GM21390 (cell line): ENCODE data around the gene SPRY4.
A peak's percentile ranks its signal among the peaks of the same experiment; 100 is the strongest.
"Not testable (repeated sequence)": the region's sequence is repeated elsewhere in the genome, so short reads cannot be mapped to it uniquely, and the experiment has no call there.

Experiments used
- ATAC-seq: cut with Tn5 transposase; IDR thresholded peaks from one replicate; pipeline ENCODE4 v1.9.1; 2021; ENCODE audit not compliant: unreplicated experiment

SPRY4 gene

GRCh38 chr5:142295960-142296860, 28.6 kb downstream of the SPRY4 start:
- no peak for ATAC-seq

DNA sequence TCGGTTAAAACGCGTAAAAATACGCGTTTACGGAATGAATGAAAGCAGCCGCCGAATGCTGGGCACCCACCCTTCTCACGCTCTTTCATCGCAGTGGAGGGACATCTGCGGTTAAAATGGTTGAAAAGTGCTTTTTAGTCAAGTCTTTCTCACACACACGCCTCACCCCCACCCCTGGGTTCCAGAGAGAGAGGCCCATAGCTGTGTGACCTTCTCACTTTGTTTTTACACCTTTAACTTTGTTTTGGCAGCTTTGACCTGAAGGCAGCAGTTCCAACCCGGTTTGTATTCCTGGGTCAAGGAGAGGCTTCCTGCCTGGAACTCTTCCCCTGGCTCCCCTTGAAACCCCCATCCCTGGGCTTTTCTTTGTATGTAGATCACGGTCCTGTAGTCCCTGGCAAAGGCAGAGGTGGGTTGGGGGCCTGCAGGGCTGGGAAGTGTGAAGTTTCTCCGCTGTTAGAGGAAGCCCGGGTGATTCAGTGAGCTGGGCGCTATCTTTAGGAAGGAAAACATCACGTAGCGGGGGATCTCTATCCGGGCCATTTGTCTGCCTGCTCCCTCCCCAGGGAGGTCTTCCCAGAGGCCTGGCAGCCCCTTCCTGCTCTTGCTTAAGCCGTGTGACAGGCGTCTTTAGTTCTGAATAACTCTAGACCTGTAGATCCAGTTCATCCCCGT, 29.6 kb downstream of the SPRY4 start:
- no peak for ATAC-seq

DNA sequence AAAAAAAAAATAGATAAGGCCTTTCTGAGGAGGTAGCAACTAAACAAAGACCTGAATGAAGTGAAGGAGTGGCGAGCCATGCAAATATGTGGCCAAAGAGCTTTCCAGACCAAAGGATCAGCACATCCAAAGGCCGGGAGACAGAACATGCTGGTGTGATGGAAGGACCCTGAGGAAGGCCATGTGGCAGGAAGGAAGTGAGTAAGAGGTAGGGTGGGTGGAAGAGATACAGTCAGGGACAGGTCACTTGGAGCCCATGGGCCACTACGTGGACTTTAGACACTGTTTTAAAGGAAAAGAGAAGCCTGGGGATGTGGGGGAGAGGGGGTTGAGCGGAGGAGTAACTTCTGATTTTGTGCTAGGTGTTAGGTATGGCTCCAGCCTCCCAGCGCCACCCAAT, 31.3 kb downstream of the SPRY4 start:
- no peak for ATAC-seq

GRCh38 chr5:142292808-142293207, 32.0 kb downstream of the SPRY4 start:
- no peak for ATAC-seq

DNA sequence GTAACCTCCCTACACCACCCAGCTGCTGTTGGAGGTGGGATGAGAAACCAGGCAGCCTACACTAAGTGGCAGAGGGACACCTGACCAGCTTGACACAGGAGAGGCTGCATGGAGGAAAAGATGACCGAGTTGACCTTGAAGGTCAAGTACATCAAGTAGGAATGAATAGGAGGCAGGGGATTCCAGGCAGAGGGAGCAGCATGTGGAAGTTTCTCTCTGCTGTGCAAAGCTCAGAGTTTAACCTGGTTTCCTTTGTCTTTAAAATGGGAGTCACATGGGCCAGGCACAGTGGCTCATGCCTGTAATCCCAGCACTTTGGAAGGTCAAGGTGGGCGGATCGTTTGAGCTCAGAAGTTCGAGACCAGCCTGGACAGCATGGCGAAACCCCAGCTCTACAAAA, 32.6 kb downstream of the SPRY4 start:
- no peak for ATAC-seq

DNA sequence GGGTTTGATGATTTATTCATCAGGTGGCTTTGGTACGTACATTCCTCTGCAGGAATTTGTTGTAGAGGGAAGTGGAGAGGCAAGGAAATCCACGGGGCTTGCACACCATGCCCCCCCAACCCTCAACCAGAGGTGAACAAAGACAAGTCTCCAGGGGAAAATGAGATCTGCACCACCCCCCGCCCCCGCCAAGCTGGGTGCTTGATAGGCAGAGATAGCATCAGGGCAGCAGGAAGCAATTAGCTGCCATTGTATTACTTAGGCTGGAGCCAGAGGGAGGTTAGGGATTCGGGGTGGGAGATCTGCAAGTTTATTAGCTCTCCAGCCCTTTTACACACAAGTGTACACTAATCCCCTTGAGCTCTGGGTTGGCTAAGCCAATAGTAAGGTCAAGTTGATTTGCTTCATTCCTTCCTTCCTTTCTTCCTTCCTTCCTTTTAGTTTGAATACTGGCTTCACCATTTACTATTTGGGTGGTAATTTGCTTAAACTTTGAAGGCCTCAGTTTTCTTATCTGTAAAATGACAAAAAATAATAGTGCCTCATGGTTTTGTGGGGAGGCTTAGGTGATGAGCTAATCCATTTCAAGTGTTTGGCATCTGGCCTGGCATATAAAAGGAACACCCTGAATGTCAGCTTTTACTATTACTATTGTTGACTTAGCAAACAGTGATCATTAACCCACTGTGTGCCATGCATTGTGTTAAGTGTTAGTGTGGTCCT, 34.1 kb downstream of the SPRY4 start:
- no peak for ATAC-seq

DNA sequence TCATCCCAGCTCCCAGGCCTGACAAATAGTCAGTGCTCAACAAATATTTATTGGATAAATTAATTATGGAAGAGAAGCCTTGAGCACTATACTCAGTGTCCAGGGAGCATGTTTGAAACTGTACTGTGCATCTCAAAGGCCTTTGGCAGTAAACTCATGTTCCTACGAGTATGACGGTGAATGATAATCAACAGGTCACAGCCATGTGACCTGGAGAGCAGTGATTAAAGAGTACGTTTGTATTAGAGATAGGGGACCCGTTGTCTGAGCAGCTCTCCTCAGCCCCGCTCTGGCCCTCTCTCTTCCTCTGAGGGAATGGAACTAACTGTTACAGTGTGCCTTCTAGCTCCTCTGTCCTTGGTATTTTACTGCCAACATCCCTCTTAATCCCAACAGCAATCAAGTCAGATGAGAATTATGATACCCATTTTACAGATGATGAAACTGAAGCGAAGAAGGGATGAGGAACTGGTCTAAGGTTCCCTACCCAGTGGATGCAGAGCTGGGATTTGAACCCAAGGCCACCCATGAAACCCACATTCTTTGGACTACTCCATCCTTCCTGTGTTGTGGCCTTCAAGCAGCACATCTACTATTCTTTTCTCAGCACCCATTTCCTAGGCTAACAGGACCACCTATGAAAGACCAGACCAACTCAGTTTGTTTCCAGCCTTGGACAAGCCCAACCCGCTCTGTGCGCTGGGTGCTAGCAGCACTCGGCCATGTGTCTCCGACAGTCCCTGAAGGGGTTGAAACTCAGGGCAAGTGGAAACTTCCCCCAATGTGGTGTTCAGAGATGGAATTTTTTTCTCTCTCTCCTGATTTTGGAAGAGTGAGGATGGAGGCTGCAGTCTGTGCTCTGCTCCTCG, 34.9 kb downstream of the SPRY4 start:
- ATAC-seq = no peak

- peak; percentile 58 for ATAC-seq
Measured at GRCh38 chr5:142287973-142288313, 36.9 kb downstream of the SPRY4 start.

DNA sequence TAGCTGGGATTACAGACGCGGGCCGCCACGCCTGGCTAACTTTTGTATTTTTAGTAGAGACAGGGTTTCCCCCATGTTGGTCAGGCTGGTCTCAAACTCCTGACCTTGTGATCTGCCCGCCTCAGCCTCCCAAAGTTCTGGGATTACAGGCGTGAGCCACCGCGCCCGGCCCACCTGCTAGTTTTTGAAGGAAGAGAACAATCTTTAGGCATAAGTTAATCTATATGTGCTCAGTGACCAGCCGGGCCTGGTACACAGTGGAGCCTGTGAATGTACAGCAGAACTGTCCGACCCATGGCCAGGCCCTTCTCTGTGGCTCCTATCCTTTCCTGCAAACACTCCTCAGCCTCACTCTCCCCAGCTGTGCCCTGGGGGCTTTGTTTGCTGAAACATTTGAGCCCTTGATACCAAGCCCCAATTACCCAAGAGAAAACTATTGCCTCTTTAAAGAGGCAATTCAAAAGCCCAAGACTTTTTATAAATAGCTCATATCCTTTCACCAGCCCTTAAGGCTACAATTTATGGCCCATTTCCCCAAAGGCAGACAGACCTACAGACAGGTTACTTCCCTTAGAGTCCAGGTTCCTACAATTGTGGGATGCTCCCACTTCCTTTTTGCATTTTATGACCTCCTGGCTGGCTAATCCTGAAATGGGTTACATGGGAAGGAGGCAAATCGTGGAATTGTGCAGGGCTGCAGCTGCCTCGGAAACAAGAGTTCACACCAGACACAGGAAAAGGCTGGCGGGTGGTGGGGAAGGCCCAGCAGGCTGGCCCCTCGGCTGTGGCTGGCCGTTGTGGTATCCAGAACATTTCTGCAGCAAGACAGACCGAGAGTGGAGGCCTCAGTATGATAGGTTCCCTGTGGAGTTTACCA, 37.5 kb downstream of the SPRY4 start:
- ATAC-seq = peak; percentile 69

GRCh38 chr5:142286111-142286510, 38.7 kb downstream of the SPRY4 start:
- no peak for ATAC-seq

- no peak for ATAC-seq
Measured at GRCh38 chr5:142283304-142283703, 41.5 kb downstream of the SPRY4 start.

DNA sequence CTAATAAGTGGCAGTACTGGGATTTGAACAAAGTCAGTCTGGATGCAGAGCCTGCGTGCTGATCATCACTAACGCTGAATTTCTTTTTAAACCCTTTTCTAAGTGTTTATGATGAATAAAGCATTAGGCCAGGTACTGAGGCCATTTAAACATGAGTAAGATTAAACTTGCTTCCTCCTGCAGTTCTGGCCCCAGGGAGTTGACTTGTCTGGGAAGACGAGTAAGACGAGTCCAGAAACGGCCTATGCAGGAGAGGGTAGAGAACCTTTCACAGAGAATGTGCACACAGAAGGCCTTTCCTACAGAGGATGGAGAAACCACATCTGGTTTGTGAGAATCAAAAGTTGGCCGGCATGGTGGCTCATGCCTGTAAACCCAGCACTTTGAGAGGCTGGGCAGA, 42.9 kb downstream of the SPRY4 start:
- ATAC-seq = no peak

DNA sequence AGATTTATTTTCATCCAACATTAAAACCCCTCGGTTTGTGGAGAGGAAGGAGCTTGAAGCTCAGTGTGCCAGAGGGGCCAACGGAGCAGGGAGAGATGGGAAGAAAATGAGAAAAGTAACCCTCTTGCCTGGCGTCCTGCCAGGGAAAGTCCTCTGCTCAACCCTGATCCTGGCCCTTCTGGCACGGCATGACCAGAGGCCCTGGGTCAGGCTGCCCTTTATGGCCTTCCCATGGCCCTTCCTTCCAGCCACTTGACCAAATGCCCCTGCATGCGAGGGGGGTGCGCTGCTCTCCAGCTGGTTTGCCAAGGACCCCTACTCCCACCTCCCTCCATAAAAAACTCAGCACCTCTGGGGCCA, 43.8 kb downstream of the SPRY4 start:
- no peak for ATAC-seq

DNA sequence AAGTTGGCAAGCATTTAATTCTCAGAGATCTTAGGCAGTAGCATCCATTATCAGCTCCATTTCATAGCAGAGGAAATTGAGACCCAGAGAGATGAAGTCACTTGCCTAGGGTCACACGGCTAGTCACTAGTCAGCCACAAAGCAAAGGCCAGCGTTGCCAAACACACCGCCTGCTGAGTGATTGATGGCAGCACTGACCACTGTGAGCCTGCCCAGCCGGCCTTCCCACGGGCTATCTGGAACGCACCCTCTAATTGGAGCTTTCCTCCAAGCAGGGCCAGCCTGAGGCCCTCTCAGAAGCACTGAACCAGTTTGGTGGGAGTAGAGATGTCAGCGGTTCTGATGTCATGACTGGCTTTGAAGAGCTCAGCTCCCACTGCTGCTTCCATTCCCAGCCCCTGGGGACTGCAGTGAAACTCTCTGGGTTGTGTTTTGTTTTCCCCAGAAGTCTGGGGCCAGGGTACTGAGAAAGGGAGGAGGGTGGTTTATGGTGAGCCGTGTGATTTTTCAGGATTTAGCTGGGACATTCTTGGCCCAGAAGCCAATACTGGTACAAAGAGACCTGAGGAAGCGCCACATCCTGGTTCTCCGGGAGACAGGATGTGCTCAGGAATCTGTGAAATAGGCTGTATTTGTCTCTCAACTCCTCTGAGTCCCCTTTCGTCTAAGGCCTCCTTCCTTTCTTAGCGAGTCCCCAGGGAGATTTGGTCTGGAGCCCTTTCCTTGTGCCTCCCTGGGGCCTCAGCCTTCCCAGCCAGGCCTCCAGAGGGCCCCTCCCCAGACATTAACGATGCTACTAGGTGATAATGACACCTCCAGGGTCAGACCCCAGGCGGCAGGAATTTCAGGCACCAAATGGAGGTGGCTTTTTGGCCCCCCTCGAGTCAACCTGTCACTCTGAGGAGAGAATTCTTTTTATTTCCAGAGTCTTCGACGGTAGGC, 44.5 kb downstream of the SPRY4 start:
- ATAC-seq = no peak

DNA sequence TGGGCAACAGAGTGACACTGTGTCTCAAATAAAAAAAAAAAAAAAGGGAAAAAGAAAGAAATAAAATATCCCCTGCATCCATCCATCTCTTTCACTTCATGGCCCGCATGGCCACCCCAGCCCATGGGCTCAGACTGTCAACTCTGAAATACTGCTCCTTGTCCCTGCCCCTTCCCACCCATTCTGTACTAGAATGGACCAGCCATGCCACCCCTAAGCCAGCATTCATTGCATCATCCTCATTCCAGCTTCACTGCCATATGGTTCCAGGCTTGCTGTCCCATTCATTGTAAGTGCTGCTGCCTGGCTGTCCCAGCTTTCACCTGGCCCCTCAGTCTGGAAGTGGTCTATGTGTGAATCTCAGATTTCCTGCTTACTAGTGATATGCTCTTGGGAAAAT, 46.2 kb downstream of the SPRY4 start:
- no peak for ATAC-seq

- ATAC-seq = no peak
Measured at GRCh38 chr5:142277796-142278195, 47.0 kb downstream of the SPRY4 start.

- no peak for ATAC-seq
Measured at GRCh38 chr5:142276517-142276916, 48.3 kb downstream of the SPRY4 start.

DNA sequence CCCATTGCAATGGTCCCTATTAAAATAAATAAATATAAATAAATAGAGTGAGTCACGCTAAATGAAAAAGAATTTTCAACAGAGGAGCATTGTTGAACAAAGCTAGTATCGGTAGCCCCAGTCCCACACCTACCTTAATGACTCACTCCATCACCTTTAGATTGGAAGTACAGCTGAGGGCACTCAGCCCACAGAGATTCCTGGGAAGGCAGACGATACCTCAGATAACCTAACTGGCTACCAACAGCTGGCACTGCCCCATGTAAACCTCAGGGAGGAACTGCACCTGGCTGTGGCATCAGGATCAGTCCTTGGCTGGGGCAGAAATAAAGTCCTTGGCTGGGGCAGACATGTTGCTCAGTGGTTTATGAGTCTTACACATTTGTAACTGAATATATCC, 49.3 kb downstream of the SPRY4 start:
- ATAC-seq = no peak

DNA sequence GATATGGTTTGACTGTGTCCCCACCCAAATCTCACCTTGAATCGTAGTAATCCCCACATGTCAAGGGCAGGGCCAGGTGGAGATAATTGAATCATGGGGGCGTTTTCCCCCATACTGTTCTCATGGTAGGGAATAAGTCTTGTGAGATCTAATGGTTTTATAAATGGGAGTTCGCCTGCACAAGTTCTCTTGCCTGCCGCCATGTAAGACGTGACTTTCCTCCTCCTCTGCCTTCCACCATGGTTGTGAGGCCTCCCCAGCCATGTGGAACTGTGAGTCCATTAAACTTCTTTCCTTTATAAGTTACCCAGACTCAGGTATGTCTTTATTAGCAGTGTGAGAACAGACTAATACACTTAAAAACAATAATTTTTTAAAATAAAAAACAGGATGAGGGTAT, 52.2 kb downstream of the SPRY4 start:
- not testable (repeated sequence) for ATAC-seq
